HG03558 (cell line): ENCODE results near the gene ARMC9.
"Not testable (repeated sequence)": the region's sequence is repeated elsewhere in the genome, so short reads cannot be mapped to it uniquely, and the experiment has no call there.

Experiments used
- ATAC-seq: cut with Tn5 transposase; IDR thresholded peaks from one replicate; pipeline ENCODE4 v1.9.1; 2021; ENCODE audit warnings: moderate number of reproducible peaks; ENCODE audit not compliant: unreplicated experiment; ENCODE audit errors: extremely low read depth

The ARMC9 gene

GRCh38 chr2:231393149-231394131 lies 195.0 kb downstream of the ARMC9 start:
- ATAC-seq = peak; percentile 27

GRCh38 chr2:231394211-231395141 lies 196.0 kb downstream of the ARMC9 start:
- ATAC-seq = peak; percentile 36

DNA sequence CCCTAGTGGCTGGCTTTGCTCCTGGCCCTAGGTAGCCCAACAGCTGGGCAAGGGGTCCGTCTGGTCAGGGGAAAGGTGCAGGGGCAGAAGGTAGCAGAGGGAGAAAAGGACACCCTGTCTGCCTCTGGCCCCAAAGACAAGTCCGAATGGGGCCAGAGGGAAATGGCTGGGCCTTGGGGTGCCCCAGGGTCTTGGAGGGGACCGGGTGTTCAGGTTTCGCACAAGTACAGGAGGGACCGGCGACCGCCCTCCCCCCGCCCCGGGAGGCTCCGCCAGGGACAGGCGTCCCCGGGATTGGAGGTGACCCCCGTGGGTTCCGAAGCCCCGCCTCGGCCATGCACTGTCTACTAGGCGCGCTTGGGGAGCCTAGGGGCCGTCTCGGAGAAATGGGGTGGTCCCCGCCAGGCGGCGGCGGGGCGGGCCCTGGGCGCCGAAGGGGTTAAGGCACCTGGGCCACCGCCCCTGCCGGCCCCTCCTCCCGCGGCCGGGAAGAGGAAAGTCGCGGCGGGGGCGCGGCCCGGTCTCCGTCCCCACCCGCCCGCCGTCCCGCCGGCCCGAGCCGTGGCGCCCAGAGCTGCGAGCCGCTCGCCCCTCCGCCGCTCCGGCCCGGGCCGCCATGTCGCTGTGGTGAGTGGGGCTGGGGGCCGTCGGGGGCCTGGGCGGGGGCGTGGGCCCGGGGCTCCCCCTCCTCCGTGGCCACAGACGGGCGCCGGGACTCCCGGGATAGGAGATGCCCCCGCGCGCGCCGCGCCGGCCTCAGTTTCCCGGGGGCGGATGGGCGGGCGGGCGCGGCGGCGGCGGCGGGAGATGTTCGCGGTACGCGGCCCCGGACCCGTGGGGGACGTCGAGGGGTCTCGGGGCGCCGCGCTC lies 197.0 kb downstream of the ARMC9 start, which contains the start of gene B3GNT7:
TSS of gene B3GNT7 (plus strand) at position 523 of the 870 bp plus-strand sequence. CDS start at position 617, 94 bp downstream.
- no peak for ATAC-seq

DNA sequence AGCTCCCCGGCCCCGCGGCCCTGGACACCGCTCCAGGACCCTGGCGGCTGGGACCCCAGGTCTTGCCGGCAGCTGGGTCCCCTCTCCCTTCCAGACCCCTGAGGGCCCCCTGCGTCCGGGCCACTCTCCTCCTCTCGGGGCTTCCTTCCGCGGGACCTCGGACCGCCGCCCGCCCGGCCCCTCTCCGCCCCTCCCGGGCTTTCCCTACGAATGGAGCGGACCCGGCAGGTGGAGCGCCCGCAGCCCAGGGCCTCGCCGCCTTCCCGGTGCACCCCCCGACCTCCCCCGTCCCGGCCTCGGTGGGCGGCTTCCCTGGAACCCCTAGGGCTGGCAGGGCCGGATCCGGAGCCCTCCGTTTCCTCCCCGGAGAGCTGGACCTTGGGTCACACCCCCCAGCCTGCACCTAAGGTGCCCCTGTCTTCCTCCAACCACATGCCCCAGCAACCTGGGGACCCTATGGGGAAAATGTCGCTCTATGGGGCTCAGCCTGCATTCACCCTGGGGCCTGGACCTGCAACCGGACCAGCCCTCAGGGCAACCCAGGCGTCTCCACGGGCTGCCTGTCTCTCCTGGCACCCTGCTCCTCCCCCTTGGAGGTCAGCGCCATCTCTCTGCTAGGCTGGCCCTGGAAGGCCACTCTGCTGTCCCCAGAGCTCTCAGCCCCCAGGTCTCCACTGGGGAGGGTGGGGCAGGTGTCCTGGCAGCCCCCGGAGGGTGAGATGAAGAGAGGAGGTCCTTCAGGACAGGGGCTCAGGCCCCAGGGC lies 197.8 kb downstream of the ARMC9 start:
- ATAC-seq = no peak

GRCh38 chr2:231397011-231397927 lies 198.8 kb downstream of the ARMC9 start:
- no peak for ATAC-seq

GRCh38 chr2:231397928-231398294 lies 199.5 kb downstream of the ARMC9 start:
- ATAC-seq = no peak

GRCh38 chr2:231398585-231398984 lies 200.2 kb downstream of the ARMC9 start:
- ATAC-seq = no peak

- ATAC-seq = no peak
These were observed 200.8 kb downstream of the ARMC9 start for GRCh38 chr2:231399046-231399852.

GRCh38 chr2:231399853-231400680 lies 201.6 kb downstream of the ARMC9 start:
- no peak for ATAC-seq

DNA sequence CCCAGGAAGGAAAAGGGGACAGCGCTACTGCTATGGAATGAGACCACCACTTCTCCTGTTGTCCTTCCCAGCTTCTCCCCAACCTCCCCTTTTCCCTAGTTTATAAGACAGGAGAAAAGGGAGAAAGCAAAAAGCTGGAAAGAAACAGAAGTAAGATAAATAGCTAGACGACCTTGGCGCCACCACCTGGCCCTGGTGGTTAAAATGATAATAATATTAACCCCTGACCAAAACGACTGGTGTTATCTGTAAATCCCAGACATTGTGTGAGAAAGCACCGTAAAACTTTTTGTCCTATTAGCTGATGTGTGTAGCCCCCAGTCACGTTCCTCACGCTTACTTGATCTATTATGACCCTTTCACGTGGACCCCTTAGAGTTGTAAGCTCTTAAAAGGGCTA lies 202.2 kb downstream of the ARMC9 start:
- not testable (repeated sequence) for ATAC-seq

- not testable (repeated sequence) for ATAC-seq
These were observed 202.7 kb downstream of the ARMC9 start for GRCh38 chr2:231401101-231401500.

- not testable (repeated sequence) for ATAC-seq
These were observed 205.2 kb downstream of the ARMC9 start for GRCh38 chr2:231403421-231404182.

GRCh38 chr2:231404183-231404578 lies 205.8 kb downstream of the ARMC9 start:
- ATAC-seq = not testable (repeated sequence)

GRCh38 chr2:231405601-231406367 lies 207.4 kb downstream of the ARMC9 start:
- ATAC-seq = not testable (repeated sequence)

- ATAC-seq = not testable (repeated sequence)
These were observed 209.3 kb downstream of the ARMC9 start for GRCh38 chr2:231407686-231408085.
